Retinal pigment epithelial cell (primary cell): Measurements from ENCODE around the gene NLRP1.
"Not testable (repeated sequence)": the region's sequence is repeated elsewhere in the genome, so short reads cannot be mapped to it uniquely, and the experiment has no call there.

ENCODE experiments used
- DNase-seq: peaks from one replicate; pipeline ENCODE4 v3.0.0-alpha.2; 2010; ENCODE audit warnings: low read depth
- H3K4me3 ChIP-seq: 2 replicates; pipeline ENCODE4 v1.5.1; 2011; ENCODE audit warnings: mild to moderate bottlenecking, low read length, control low read depth, moderate library complexity
- CTCF ChIP-seq: conservative IDR thresholded peaks from 2 replicates; pipeline ENCODE4 v1.5.1; 2011; ENCODE audit warnings: low read depth, low read length, control low read depth, inconsistent platforms

The NLRP1 gene

GRCh38 chr17:5582209-5583185 is 1.8 kb downstream of the NLRP1 start:
- no peak for TF ChIP-seq CTCF
- no peak for DNase-seq
- H3K4me3 ChIP-seq, result no peak overlapping the region

DNA sequence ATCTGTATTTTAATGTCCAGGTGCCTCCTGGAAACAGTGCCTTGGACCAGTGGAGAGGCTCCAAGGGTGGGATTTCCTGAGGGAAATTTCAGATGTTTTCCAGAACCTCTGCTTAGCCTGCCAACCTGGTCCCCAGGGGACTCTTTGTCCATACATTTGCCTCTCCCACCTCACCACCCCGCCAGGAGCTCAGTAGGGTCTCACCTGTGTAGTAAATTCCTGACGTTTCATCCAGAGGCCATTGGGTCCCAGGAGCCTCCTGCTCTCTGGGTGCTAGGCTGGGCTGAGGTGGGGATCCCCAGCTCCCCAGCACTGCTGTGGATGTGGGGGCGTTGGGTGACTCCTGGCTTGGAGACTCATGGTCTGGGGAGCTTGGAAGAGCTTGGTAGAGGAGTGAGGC is 2.7 kb downstream of the NLRP1 start:
- no peak for TF ChIP-seq CTCF

DNA sequence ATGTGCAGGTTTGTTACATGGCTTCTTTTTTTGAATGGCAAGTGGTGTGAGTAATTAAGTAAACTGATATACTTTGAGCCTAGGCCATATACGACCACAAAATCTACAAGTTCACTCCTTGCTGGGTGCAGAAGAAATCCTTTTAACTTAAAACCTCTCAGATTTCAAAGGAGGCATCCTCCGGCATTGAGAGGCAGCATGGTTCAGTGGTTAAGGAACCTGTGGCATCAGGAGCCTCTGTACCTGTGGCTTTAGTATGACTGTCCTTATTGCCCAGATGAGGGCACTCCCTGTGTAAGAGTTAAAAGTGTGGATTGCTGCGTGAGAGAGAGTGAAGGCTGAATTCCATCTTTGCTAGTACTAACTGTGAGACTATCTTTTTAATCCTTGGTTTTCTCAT is 3.3 kb downstream of the NLRP1 start:
- no peak overlapping the region for H3K4me3 ChIP-seq
- no peak for DNase-seq
- TF ChIP-seq CTCF, result no peak

More for the DNA sequence above, 2.7 kb downstream of the NLRP1 start:
- no peak for DNase-seq
- no peak overlapping the region for H3K4me3 ChIP-seq

DNA sequence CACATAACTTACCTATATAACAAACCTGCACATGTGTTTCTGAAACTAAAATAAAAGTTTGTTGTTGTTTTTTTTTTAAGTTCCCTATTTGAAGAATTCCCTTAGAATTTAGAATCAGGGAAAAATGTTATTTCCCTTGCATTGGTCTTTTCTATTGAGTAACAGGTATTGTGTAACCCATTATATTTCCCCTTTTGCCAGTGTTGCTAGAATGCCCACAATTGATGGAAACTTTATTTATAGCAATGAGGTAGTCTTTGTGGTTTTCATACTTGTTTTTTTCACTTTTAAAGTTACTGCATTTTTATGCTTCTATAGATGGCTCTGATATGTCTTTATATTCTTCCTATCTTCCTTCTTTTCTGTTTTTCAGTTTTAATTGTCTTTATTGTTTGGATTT is 3.9 kb downstream of the NLRP1 start:
- TF ChIP-seq CTCF, result no peak
- H3K4me3 ChIP-seq, result no peak overlapping the region
- no peak for DNase-seq

- not testable (repeated sequence) for H3K4me3 ChIP-seq, DNase-seq
These were observed 5.5 kb downstream of the NLRP1 start for GRCh38 chr17:5578768-5579167.

- not testable (repeated sequence) for H3K4me3 ChIP-seq, DNase-seq
These were observed 11.3 kb downstream of the NLRP1 start for GRCh38 chr17:5573017-5573416.

- no peak for DNase-seq
- no peak overlapping the region for H3K4me3 ChIP-seq
- no peak for TF ChIP-seq CTCF
These were observed 13.0 kb downstream of the NLRP1 start for GRCh38 chr17:5571281-5571680.

- DNase-seq, result no peak
- H3K4me3 ChIP-seq, result no peak overlapping the region
- TF ChIP-seq CTCF, result no peak
These were observed 18.5 kb downstream of the NLRP1 start for GRCh38 chr17:5565808-5566207.
